HG02840 (cell line): ENCODE measurements around the gene NTHL1.
"Not testable (repeated sequence)": the region's sequence is repeated elsewhere in the genome, so short reads cannot be mapped to it uniquely, and the experiment has no call there.

Experiments used
- ATAC-seq: cut with Tn5 transposase; IDR thresholded peaks from one replicate; pipeline ENCODE4 v1.9.1; 2021; ENCODE audit warnings: mild to moderate bottlenecking, moderate library complexity, moderate number of reproducible peaks; ENCODE audit not compliant: unreplicated experiment, low FRiP score

The NTHL1 gene

DNA sequence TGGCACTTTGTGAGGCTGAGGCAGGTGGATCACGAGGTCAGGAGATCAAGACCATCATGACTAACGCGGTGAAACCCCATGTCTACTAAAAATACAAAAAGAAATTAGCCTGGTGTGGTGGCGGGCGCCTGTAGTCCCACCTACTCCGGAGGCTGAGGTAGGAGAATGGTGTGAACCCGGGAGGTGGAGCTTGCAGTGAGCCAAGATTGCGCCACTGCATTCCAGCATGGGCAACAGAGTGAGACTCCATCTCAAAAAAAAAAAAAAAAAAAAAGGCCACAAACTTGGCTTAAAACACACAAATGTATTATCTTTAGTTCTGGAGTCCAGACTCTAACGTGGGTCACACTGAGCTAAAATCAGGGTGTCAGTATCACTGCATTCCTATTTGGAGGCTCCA, 35.9 kb downstream of the NTHL1 start:
- not testable (repeated sequence) for ATAC-seq

DNA sequence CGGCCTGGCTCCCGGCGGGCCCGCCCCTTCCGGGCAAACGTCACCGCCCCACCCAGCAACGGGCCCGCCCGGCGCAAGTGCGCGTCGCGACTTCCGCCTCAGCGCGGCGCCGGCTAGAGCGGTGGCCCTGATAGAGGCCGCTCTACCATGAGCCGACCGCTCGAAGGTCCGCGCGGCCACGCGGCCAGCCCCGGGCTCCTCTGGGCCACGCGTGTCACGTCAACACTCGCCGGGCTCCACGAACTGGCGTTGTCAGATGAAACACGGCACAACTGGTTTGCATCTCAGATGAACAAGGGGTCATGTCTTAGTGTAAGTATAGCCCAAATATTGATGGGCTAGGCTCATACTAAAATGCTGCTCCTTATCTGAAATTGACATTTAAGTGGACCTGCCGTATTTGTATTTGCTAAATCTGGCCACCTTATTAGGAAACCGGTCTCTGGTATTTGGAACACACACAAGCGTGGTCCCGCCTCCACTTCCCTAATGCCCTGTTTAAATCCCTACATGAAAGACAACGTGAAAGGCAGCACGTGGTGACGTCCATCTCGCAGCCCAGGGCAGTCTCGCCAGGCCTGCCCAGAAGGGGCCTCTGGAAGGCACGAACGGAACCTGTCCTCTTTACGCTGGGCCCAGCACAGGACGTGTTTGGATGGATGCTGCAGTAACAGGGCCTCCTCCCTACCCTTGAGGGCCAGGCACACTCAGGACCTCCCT, 37.7 kb downstream of the NTHL1 start, which contains the start of gene ZNF598:
Gene ZNF598 (minus strand): TSS at position 31 of the 720 bp plus-strand sequence.
- ATAC-seq: no peak

DNA sequence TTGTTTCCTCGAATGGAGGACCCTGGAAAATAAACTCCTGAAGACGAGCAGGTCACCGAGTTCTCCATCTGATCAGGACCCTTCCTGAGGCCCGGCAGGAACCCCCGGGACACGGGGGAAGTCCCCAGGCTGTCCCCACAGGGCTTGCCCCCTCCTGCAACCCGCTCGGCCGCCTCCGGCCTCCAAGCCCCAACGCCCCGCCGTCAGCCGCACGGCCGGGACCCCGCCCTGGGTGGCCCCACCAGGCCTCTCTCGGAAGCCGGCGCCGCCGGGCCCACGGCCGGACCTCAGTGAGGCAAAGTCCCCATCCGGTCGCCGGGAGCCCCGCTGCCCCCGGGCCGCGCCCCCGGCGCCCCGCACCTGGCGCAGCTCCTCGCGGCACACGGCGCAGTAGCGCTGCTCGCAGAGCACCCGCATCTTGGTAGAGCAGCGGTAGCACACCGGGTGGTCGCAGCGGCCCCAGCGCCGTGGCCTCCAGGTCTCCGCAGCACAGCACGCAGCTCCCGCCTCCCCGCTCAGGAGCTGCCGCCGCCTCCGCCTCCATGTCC, 38.4 kb downstream of the NTHL1 start:
- no peak for ATAC-seq

DNA sequence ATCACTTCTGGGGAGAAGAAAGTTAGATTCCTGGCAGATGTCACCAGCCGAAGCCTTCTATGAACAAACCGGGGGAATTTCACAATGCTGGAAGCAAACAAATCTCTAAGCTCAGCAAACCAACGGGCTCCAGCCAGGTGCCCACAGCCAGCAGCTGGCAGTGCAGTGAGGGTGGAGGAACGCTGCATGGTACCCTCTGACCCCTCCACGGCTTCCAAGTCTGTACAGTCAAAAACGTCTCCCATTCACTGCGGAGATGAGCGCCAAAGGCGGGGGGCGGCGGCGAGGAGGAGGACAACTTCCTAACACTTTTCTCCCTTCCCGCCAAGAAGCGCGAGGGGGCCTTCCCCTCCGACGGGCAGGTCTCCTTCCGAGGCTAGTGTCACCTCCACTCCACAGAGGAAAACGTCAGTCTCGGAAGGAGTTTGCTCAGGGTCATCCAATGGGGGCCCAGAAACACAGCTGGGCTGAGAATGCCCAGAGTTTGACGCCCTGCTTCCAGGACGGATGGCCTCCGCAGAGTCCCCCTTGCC, 38.9 kb downstream of the NTHL1 start:
- no peak for ATAC-seq

DNA sequence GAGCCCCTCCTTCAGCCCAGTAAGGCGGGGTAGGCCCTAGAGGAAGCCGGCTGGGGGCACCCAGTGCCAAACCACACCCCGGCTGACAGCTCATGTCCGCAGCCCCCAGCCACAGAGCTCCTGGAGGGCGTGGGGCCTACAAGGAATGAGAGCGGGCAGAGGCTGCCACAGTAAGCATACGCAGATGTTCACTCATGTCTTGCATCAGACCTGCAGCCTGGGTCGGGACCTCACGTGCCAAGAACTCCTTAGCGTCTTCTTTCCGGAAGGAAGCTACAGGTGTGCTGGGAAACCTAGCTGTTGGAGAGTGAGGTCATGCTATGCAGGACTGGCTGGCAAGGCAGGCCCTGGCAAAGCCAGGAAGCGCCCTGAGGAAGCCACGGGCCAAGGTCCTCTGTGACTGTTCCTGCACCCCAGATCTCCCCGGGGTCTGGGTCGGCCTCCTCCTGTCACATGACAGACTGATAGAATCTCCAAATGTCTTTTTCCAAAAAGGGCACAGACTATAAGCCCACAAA, 39.6 kb downstream of the NTHL1 start:
- no peak for ATAC-seq

DNA sequence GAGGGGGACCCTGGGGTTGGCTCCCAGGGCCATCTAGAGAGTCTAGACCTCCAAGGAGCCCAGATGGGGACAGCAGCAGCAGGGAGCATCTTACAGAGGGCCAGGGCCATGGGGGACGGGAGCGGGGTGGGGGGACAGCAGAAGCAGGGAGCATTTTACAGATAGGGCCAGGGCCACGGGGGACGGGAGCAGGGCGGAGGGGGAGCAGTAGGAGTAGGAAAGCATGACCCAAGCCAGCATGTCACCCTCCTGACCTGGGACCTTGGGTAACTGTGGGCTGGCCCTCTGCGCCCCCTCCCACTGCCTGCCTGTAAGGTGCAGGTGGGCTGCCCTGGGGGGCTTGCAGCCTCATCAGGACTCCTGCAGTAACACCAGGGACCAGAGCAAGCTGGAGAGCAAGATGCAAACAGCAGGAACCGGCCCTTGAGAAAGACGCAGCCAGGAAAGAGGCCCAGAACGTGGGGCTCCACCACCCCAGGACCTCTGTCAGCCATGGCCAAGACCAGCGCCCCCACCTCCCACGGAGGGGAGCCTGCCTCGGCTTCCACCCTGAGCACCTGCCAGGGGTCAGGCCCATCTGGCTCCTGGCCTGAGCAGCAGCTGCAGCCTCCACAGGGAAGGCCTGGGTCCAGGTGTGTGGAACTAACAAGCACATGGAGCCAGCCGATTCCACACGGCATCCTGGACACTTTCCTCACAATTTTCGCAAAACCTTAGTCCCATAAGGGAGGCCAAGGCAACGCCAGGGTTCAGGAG, 40.4 kb downstream of the NTHL1 start:
- no peak for ATAC-seq

DNA sequence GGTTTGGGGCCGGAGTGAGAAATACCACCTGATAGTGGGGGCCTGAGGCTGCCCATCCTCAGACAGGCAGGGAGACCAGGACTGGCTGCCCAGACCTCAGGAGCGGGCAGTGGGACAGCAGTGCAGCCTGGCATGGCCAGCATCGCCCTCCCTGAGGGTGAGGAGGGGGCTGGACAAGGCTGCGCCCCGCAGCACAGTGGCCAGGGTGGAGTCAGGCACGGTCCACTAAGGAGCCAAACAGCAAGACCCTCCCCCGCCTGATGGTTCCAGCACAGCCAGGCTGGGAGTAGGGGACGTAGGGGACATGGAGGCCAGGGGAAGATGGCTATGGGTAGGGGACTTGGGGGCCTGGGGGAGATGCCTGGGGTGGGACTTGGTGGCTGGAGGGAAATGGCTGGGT, 41.3 kb downstream of the NTHL1 start:
- ATAC-seq: no peak

DNA sequence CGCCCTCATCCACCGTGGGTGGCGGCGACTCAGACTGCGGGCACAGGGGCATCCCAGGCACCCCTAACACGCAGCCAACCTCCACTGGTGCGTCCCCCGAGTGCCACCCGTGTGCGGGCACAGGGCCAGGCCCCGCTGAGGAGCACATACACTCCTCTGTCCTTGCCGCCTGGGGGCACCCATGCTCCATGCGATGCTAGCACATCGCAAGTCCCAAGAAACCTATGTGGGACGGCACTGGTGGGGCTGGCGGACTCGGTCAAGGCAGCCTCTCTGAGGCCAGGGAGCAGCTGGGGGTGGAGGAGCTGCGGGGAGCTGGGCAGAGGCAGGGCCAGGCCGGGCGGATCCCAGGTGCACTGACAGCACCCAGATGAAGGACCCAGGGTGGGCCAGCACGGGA, 42.0 kb downstream of the NTHL1 start:
- no peak for ATAC-seq

DNA sequence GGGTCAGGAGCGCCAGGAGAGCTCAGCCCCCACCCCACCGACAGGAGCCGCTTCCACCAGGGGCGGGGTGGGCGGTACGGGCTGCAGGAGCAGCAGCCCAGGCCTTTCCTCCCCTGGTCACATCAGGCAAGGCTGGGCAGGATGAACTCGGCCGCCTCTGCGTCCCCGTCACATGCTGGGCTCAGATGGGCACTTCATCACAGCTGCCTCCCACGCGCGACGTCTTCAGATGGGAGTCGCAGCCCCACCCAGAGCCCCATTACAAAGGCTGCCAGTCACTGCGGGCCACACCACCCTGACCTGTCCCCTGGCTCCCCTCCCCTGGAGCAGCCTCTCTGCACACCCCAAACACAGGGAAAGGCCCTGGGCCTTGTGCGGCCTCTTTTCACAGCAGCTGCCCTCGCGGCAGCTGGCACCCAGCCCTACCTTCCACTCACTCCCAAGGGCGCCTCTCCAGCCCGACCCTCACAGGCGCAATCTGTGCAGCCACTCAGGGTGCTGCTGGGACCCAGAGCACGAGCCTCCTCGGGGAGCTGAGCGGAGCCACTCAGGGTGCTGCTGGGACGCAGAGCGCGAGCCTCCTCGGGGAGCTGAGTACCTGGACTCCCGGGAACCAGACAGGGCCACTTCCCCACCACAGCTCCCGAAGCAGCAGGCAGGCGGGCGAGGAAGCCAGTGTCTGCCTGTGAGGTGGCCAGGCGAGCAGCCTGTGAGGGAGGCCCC, 42.7 kb downstream of the NTHL1 start:
- ATAC-seq: no peak

DNA sequence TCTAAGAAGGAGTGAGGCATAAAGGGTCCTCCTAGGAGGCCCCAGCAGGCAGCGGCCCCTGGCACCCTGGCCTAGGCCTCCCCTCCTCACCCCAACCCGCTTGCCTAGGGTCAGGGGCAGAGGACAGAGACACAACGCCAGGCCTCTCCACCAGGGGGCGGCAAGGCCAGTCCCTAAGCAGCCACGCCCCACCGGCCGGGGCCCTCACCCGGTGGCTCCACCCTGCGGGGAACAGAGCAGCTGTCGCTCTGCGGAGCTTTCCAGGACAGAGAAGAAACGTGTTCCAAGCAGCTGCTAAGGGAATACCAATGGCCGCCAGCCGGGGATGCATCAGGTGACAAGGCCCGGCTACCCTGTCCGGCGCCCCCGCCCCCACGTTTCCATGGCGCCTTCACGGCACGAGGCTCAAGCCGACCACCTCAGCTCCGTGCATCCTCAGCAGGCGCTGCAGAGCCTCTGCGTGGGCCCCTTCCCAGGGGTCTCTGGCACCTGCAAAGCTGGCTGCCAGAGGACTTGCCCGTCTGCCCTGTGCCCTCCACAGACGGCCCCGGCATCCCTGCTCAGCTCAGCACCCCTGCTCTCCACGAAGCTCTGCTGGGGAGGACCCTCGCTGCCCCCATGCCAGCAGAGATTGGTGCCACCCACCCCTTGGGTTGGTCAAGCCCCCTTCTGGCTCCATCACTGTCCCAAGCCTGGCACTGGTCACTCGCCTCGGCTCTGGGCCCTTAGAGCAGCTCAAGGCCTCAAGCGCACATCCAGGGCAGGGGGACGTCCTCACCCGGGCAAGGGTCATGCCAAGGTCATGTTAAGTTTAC, 43.6 kb downstream of the NTHL1 start:
- ATAC-seq: no peak

DNA sequence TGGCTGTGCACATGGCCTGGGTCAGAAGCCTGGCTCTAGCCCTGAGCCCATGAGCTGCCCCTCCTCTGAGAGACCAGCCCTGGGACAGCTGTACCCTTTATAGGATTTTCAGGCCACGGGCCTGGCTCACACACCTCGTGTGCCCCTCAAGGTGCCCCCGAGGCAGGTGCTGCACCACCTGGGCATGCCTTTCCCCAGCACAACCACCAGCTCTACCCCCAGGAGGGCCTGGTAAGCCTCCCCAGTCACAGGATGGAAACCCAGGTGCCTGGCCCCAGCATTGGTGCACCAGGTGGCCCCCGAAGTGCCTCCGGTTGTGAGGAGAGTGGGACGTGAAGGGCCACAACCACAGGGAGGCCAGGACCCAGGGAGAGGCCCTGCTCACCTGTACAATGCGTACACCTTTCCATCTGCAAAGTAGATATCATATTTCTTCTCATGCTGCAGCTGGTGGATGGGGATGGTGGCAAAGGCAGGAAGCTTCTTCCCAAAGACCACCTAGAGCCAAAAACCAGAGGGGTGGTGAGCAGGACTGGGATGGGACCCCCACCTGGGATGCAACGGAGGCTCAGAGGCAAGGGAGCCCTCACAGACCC, 44.3 kb downstream of the NTHL1 start:
- no peak for ATAC-seq

DNA sequence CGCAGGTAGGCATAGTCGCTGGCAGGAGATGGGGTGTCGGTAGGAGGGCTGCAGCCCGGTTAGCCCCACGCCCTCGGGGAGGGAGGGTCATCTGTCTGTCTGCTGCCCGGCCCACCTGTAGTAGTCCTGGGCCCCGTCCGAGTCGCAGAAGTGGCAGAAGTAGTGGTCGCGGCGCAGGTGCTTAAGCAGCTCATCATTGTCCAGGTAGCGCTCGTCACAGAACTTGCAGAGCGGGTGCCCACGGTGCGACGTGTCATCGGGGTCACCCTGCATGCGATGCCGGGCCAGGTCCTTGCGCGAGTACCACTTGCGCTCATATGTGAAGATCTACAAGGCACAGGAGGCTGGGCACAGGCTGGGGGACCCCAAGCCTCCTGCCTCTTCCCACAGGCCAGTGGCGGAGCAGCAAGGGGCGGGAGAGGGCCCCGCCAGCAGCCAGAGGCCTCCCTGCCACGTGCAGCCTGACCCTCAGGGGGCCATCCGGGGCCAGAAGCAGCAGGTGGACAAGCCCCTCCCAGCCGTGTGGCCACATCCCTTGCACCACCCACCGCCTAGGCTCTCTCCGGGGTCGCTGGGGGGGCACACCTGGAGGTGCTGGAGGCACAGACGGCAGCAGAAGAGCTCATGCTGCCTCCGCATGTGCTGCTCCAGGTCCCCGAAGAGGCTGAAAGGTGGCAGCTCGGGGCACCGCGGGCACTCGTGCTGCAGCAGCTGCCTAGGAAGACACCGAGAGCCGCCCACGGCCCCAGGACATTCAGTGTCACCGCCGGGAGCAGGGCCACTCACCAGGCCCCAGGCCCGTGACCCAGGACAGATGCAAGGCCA, 45.0 kb downstream of the NTHL1 start:
- no peak for ATAC-seq

DNA sequence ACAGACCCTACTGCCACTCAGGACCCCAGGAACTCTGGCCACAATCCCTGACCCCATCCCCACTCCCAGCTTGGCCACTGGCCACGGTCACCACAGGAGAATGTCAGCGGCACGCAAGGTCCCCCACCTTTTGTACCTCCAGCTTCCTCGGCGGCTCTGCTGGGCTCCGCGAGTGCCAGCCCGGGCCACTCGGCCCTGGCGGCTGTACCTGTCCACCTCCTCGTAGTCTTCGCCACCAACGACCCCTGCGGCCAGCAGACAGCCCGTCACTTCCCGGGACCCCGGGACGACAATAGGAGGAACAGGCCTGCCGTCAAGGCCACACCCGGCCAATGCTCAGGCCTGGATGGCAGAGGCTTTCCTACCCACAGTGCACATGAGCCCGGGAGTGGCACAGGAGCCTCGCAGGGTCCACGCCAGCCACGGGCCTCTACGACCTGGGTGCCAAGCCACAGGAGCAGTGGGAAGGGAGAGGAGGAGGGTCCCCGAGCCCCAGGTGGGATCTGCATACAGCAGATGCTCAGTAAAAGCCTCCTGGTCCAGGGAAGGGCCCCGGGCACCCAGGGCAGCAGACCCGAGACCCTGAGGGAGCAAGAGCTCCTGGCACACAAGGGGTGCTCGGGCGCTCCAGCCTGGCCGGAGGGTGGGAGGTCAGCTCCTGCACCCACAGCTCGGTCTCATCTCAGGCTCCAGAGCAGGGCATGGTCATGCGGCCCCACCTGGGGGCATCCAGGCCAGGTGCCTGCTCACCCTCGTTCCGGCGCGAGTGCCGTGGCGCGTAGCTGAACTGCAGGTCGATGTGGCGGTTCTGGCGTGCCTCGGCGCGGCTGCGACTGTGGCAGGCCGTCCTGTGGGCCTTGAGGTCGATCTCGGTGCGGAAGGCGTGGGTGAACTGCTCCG, 45.9 kb downstream of the NTHL1 start:
- no peak for ATAC-seq

DNA sequence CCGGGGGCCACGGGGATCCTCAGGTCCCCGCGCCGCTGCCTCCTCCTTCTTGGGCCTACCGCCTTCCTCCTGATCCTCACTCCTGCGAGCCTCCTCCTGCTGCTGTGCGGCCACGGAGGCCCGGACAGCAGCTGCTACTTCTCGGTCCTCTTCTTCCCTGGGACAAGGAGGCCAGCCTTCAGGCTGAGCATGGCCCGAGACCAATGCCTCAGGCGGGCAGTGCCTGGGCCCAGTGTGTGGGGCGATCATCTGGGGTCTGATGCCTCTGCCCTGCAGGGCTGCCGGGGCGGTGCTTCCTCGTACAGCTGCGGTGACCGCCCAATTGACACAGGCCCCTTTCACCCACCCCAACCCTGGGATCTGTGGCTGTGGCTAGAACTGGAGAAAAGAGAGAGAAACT, 46.6 kb downstream of the NTHL1 start:
- no peak for ATAC-seq

DNA sequence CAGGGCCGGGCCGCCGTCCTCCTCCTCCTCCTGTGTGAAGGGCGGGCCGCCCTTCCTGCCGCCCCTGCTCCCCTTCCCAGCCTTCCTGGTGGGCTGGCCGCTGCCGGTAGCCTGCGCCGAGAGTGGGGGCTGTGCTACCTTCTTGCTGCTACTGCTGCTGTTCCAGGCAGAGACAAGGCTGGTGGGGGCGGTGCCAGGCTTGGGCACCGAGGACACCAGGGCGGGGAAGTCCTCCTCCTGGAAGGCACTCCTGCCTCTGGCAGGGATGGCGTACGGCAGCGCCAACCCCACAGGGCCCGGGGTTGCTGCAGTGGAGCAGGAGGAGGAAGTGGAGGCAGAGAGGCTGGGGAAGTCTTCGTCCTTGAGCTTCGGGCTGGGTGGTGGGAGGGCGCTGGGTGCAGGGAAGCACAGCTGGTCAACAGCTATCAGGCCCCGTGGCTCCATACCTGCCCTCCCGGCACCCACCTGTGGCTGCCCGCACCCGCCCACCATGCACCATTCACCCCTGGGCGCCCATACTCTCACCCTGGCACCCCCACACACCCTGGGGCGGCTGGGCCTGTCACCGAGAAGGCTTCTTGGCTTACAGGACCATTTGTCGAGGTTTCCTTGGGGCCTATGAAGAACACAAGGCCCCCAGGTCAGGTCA, 47.6 kb downstream of the NTHL1 start:
- no peak for ATAC-seq

DNA sequence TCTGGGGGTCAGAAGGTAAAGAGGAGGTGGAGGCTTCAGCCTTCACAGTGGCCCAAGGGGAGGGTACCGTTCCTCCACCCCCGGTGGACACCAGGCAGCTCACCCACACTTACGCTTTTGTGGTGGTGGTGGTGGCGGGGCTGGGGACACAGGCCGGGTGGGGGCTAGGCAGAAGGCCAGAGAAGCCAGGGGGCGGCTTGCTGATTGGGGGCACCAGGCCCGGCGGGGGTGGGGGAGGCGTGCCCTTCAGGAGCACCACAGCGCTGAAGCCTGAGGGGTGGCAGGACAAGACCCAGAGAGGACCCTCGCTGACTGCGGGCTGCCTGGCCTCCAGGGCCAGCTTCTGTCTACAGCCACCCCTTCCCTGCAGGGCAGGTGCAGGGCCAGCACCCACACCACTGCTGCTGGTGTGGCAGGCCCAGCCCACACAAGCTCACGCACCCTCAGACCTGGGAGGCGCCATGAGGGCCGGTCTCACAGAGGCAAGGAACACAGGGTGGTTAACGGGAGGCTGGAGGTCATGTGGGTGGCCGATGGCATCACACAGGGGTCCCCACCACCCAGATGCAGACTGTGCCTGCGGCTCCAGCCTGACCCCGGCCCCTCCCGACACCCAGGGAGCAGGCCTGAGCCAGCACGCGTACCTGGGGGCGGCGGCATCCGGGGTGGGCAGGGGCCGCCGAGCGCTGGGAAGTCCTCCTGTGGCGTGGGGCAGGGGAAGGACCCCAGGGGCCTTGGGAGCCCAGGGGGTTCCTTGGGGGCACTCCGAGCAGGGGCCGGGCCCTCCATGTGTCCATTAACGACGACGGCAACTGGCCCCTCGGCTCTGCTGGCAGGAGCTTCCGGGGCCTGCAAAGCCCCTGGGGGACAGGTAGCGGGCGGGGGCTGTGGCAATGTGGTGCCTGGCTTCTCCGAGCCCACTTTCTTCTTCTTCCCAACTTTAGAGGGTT, 48.5 kb downstream of the NTHL1 start:
- no peak for ATAC-seq
